HG03565 (cell line): ENCODE results near the gene PSMB2.

Experiments
- ATAC-seq: cut with Tn5 transposase; IDR thresholded peaks from one replicate; pipeline ENCODE4 v1.9.1; 2021; ENCODE audit warnings: mild to moderate bottlenecking, moderate library complexity; ENCODE audit not compliant: unreplicated experiment

Gene PSMB2

DNA sequence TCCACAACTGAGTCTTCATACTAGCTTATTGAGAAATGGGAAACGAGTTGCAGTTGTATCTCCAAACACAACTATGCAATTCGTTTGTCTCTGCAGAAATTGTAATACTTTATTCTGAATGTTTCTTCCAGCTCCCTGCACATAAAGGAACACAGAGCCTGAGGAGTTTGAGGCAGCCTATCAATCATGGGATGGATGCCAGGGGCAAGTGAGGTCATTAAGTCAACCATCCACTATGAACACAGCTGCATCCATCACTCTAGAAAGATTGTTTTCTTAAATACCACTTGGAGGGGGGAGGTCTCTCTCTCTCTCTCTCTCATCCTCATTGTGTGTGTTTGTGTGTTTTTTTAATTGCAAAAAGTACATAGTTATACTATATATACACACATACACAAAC, 2.9 kb upstream of the PSMB2 start:
- no peak for ATAC-seq

DNA sequence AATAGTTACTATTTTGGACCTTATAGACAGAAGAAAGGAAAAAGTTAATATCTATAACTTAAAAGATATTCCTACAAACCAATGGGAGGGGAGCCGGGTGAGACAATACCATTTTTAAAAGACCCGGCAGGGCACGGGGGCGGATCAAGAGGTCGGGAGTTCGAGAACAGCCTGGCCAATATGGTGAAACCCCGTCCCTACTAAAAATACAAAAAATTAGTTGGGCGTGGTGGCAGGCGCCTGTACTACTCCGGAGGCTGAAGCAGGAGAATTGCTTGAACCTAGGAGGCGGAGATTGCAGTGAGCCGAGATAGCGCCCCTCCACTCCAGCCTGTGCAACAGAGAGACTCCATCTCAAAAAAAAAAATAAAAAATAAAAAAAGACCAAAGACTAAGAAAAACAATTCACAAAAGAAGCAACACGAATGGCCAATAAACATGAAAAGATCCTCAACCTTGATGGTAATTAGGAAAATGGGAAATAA, 1.2 kb upstream of the PSMB2 start:
- no peak for ATAC-seq

DNA sequence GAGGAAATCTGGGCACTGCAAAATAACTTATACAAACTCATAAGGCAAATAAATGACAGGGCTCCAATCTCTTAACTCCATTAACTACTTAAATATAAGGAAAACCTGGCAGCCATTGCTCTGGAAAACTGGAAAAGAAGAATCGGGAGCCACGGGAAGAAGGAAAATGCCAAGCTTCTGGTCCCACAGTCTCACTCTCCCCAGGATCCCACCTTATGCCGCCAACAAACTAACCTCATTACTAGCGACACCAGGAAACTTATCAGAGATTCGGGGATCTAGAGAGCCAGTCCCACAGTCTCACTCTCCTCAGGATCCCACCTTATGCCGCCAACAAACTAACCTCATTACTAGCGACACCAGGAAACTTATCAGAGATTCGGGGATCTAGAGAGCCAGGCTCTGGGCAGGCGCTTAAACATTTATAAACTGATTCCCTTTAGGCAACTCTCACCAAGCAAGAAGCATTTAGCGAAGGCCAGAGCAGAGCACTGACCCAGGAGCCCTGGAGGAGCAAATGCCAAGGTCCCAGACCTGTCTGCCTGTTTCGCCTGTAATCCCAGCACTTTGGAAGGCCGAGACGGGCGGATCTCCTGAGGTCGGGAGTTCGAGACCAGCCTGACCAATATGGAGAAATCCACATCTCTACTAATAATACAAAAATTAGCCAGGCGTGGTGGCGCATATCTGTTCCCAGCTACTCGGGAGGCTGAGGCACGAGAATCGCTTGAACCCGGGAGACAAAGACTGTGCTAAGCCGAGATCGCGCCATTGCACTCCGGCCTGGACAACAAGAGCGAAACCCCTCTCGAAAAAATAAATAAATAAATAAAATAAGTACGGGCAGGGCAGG, 720 bp downstream of the PSMB2 start:
- ATAC-seq, result no peak

DNA sequence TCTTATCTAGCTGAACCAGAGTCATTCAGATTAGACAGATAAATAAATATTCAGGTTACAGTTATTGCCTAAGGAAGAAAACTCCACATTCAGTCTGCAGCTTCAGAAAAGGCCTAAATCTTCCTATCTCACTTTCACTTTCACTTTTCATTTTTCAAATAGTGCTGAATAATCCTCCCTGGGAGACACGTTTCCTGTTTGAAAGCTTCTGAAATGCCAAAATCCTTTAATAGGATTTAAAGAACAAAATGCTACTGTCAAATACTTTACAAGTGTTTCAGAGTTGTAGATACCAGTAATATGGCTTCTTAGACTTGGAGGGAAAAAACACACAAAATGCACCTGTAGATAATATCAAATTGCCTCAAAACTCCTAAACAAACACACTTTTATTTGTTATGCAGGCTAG, 3.9 kb downstream of the PSMB2 start:
- no peak for ATAC-seq

DNA sequence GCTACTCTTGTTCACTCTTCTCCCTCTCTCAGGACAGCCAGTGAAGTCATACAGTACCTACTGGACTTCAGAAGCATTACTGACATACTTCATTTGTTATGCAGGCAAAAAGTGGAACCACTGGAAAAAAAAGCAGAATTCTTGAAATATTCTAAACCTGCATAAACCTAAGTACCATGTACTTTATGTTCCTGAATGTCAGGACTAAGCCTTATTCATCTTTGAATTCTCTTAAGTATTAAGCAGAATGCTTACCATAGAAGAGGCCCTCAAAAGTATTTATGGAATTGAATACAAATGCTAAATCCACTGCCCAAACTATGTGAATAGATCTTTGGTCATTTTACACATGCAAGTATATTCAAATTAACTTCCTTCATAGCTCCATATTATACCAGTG, 7.8 kb downstream of the PSMB2 start:
- ATAC-seq, result no peak

DNA sequence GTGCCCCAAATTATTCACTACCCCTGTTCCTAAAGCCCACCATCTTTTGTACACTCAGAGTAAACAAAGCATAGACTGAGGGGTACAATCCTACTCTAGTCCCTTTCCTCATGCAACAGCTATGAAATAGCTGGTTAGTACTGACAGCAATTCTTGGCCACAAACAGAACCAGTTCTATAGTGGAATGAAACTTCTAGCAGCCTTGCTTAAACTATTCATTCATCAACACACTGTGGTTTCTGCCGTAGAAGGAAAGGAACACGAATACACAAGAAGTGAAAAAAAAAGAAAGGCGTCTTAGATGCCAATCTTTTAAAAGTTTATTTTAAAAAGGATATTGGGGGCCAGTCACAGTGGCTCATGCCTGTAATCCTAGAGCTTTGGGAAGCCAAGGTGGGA, 9.9 kb downstream of the PSMB2 start:
- no peak for ATAC-seq

DNA sequence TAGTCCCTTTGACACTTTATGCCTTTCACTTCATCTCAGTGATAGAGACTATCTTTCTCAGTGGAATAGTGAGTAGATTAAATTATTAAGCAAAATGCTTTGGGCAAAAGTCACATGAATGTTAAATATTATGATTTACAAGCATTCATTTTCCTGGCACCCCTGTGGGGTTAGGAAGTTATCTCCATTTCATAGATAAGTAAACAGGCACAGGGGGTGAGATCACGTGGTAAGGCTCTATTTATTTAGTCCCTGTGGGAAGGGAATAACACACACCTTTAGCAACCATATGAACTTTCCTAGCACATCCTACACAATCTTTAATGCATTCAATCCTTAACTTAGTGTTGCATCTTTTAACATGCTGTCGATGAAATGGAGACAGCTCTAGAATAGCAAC, 12.3 kb downstream of the PSMB2 start:
- ATAC-seq, result no peak

DNA sequence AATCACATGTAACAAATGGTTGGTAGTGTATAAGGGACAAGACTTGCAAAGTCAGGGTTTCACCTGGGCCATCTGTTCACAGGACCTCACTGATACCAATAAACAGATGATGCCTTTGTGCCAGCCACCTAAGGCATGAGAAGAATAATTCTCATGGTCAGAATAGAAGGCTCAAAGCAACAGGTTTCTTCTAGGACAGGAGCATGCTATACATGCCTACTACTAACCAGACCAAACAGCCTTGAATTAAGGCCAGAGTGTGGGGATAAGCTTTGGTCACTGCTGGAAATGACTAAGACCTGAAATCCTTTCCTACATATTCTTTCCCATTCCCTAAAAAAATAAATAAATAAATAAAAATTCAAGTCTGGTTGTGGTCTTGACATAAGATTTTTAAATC, 17.5 kb downstream of the PSMB2 start:
- no peak for ATAC-seq

DNA sequence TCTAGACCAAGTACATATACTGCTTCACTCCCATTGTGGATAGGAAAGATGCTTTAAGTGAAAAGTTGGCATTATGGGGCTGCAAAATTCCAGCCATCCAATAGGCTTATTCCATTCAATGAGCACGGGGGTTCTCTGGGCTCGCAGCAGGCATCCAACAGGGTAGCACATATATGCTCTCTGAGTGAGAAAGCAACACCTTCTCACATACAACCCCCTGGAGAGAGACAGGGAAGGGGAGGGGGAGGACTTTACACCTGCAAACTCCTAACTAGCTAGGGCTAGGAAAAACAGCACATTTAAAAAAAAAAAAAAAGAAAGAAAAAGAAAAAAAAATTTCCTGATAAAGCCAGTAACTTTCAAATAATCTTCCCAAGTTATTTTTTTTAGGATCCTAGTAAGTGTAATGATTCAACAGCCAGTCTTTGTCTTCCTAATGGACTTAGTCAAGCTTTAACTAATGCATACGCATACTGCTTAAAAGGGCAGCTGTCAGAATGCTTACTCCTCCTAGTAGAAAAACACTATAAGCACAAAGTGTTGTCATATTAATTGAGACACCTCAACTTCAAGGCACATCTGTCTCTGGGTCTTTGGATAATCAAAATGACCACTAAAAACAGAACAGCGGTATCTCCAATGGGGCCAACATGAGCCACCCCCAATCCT, 18.7 kb downstream of the PSMB2 start:
- no peak for ATAC-seq

DNA sequence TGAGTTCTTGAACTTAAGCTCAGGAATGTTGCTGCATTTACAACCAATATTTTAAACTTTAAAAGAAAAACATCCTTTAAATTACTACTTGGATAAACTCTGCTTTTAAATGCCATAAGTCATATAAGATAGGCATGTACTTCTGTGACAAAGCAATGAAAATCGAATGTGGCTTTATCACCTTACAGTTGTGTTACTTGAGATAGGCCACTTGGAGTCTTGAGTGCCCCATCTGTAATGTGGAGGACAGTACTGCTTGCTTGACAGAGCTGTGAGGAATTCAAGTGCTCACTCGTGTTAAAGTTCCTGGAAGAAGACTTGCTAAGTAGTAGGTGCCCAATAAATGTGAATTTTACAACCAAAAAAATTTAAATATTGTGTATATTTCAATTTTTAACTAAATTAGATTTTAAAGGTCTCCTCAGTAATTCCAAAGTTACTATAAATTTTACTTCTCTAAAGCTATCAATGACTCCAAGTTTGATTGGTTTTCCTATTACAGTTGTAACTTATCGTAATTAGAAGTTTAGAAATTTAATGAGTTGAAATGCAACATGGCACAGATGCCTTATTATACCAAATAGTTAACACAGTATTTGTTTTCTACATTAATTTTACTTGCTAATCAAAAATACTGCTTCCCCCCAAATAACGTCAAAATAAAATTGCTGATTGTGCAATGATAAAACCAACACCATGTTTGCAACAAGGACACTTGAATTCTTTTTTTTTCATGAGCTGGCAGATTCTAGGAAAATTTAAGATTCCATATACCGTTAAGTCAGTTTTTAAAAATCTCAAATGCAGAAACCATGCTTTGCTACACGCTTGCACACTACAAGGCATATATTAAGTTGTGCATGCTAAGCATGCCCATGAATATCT, 21.8 kb downstream of the PSMB2 start:
- ATAC-seq, result no peak

DNA sequence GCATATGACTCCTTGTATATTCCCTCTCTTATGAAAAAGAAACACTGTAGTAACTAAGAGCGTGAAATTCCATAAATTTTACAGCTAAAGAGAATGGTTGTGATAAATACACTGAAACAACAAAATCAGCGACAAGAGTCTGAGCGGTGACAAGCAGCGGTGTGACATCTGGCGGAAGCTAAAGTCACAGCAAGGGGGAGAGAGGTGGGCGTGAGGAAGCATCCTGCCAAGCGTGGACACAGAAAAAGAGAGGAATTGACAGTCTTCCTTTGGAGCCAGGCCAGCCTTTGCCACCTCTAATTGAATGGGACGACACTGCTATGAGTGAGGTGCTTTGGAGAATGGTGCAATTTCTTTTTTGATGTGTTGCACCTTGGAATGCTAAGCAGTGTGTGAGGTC, 25.9 kb downstream of the PSMB2 start:
- ATAC-seq, result no peak

DNA sequence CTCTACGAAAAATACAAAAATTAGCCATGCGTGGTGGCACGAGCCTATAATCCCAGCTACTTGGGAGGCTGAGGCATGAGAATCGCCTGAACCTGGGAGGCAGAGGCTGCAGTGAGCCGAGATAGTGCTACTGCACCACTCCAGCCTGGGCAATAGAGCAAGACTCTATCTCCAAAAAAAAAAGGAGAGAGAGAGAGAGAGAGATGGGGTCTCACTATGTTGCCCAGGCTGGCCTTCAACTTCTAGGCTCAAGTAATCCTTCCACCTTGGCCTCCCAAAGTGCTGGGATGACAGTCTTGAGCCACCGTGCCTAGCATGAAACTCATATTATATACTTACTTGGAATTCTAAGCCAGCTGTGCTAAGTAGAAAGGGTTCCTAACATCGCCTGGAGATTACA, 29.7 kb downstream of the PSMB2 start:
- ATAC-seq, result no peak

DNA sequence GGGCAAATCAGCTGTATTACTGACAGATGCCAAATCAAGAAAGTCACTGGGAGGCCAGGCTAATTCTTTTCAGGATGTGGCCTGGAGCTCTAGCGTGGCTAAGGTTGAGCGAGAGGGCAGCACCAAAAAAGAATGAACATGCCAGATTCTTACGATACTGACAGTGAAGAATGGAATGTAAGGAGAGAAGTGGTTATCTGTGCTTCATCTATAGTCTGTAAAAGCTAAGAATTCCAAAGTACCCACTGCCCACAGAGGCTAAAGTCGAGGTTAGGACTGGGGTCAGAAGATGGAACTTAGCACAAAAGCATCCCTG, 35.5 kb downstream of the PSMB2 start:
- no peak for ATAC-seq

DNA sequence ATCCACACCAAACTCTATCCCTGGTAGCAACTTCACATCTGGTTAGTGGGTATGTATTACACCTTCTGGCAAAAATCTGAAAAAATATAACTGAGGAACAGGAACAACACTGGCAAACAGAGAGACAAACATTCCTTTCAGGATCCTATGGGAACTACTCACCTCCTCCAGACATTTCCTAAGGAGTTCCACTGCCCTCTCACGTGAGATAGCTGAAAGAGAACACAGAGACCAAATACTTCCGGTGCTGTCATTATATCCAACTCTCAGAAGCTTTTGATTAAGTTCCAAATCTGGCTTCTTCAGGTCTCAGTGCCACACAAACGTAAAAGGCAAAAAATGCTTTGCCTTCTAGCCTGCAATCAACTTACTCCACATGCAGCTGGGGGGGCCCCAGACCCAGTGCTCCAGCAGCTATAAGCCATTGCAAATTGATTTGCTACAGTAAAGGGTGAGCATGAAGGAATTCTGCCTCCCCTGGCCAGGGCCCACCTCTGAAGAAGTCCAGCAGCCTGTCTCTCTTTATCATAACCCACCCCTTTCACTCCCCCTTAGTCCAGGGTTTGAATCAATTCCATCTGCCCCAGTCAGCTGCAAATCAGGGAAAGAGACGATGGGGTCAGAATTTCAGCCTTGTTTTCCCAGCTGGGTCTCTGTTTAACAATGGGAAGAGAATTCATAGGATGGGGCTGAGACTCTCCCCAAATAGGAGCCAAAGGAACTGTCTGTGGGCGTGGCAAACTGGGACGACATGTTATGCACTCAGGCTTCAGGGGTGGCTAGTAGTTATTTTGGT, 36.1 kb downstream of the PSMB2 start:
- ATAC-seq, result no peak

DNA sequence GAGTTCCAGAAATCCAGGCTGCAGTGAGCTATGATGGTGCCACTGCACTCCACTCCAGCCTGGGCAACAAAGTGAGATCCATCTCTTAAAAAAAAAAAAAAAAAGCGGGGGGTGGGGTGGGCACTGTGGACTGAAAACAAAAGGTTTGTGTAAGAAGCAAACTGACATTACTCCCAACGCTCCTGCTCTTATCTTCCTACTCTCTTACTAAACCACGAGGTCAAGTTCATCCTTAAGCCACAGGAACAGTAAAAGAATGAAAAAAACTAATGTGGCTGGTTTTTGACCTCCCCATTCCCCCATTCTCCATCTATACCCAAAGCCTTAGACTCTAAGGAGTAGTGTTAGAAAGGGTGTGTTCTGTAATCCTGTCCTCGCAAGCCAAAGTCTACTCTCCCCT, 37.4 kb downstream of the PSMB2 start:
- no peak for ATAC-seq

DNA sequence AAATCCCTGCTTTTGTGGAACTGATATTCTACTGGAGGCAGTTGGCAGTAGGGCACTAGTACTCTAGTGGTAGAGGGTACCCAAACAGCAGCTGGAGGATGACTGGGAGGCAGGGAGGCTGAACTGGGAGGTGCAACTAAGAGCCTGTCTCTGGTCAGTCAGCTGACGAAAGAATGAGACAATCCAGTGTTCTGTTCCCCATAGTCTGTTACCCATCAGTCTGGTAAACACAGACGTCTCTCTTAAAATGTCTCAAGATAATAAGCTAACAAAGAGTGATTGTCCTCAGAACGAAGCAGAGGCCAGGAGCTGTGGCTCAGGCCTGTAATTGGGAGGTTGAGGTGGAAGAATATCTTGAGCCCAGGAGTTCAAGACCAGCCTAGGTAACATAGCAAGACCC, 37.9 kb downstream of the PSMB2 start:
- ATAC-seq, result no peak

DNA sequence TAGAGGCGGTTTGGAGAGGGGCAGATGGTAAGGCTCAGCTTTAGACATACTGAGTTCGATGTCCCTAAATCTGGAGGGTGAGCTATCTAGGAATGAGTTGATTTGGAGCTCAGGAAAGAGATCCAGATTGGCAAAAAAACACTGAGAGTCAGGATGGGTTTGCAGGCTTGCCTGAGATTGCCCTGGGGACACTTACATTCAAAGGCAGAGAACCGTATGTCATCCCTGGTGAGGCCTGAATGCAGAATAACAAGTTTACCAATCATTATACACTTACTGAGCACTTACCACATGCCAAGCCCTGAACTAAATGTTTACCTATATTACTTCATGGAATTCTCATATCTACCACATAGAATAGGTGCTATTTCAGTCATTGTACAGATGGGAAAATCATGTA, 40.7 kb downstream of the PSMB2 start:
- ATAC-seq, result no peak

DNA sequence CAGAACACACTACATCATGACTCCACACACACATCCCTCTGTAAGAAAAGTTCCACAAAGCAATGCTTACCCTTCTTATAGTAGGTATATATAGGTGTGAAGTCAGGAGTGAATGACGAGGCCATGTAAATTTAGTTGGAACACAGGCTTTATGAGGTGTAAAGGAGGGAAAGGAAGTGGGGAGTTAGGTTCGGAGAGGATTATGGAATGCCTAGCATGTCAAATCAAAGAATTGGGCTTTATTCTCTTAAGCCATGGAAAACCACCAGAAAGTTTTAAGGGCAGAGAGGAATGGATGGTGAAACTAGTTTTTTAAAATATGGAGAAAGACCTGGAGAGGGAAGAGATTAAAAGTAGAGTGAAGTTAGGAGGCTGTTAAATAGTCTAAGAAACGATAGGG, 41.9 kb downstream of the PSMB2 start:
- ATAC-seq, result no peak

DNA sequence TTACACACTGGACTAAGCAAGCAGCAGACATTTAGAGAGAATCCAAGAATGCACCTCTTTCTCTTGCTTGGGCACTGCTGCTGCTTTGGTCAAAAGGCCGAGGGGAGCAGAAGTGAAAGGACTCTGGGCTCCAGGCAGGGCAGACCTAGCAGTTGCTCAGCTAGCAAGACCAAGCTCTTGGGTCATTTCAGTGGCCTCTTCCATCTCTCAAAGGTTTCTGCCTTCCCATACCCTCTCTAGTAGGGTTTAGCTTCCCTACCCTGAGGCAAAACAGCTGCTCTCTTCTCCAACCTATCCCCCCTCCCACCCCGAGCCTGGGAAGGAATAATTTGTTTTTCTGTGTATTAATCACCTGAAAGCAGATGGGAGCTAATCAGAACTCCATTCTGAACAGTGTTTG, 42.4 kb downstream of the PSMB2 start:
- no peak for ATAC-seq

DNA sequence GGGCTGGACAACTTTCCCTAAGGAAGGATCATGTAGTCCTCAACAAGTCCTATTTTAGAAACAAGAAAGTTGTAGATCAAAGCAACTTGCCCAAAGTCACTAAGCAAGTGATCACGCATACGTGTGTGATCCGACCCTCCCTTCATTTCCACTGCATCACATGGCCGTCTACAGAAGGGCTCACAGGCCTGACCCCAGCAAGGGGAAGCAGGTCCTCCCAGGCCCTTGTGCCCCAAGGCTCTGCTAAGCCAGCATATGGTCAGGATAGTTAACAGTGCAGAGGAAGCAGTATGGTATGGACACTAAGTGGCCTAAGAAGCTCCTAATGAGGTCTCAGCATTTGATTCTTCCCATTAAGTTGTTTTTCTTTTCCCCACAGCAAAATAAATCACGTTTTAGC, 43.5 kb downstream of the PSMB2 start:
- ATAC-seq, result no peak

DNA sequence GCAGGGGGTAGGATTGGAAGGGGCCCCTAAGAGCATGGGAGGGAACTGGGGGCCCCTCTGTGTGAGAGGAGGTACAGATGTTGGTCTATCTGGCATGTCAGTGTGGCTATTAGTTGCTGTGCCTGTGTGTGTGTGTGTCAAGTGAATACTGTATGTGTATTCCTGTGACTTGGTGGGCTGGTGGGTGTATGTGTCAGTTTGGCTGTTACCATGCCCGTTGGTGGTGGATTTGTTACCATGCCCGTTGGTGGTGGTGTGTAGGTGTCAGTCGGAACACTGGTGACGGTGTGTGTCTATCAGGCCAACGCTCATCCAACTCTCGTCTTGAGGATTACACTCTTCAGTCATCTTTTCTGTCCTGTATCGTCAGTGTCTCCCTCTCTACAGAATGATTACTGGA, 45.6 kb downstream of the PSMB2 start:
- ATAC-seq, result no peak
